ENCODE measurements around the gene MRPL51. TPM values are rescaled to one million over a fixed set of nuclear protein-coding genes. Genes with fewer than 3 reads are reported as not detected.

MRPL51 gene
- total and polyA plus RNA-seq, 2 of the 8 experiments (the other 6 are each of a cell fraction or from before 2014, with no cell fraction given) = 119 to 331 TPM

GRCh38 chr12:6452944-6453630, 40.0 kb downstream of the MRPL51 start:
- Histone ChIP-seq H4K8ac (ENCODE audit: extremely low read depth, insufficient read depth, low read length) (peak overlapping the region; percentile 59; the same call in 1 of the 2 replicates), H3K14ac (ENCODE audit: insufficient read length) (no peak overlapping the region), H3K27me3 (replicated peaks in 1 of 4; ENCODE audit: control insufficient read depth in 3 of 4, extremely low read depth in 1 of 4, insufficient read depth in 3 of 4, low read length in 3 of 4) (no peaks in the 10 kb centered on the region), H3K79me1 (ENCODE audit: low read depth, low read length) (no peaks in the 10 kb centered on the region), H2BK15ac (ENCODE audit: low read length) (no peak overlapping the region; the same call in 1 of the 2 replicates), H2BK120ac (replicated peaks; ENCODE audit: low read depth, low read length) (no peak overlapping the region), H2AFZ (ENCODE audit: low read length) (no peak overlapping the region), H2BK12ac (ENCODE audit: low read depth, low read length) (peak overlapping the region; percentile 95; the same call in 1 of the 2 replicates), H3K4ac (replicated peaks; ENCODE audit: insufficient read length, low read depth, low read length) (peak overlapping the region; percentile 47), H3K4me3 (ENCODE audit: extremely low read depth in 1 of 4, insufficient read depth in 2 of 4, low read depth in 3 of 4, low read length in 4 of 4) (peak overlapping the region in 1 of 4 experiments; percentile 42; a peak in 2 of 8 replicates), H3K36me3 (ENCODE audit: control insufficient read depth in 2 of 4, insufficient read depth in 4 of 4, low read length in 3 of 4) (no peaks in the 10 kb centered on the region), H3K9me3 (ENCODE audit: insufficient read depth in 2 of 2, low read depth in 1 of 2, low read length in 1 of 2) (no peaks in the 10 kb centered on the region), H4K20me1 (replicated peaks in 1 of 2; ENCODE audit: control insufficient read depth in 1 of 2, insufficient read depth in 2 of 2, low read length in 2 of 2) (no peaks in the 10 kb centered on the region), H3K23me2 (ENCODE audit: low read depth, low read length) (no peaks in the 10 kb centered on the region; the same call in 1 of the 2 replicates), H3K27ac (ENCODE audit: low read depth, low read length) (no peak overlapping the region; the same call in 1 of the 2 replicates), H4K91ac (replicated peaks; ENCODE audit: insufficient read length, low read length) (peak overlapping the region; percentile 96), H3K79me2 (ENCODE audit: control insufficient read depth in 1 of 2, insufficient read depth in 2 of 2, low read length in 2 of 2) (no peaks in the 10 kb centered on the region), H3K4me2 (ENCODE audit: insufficient read depth in 1 of 2, low read depth in 2 of 2, low read length in 2 of 2) (peak overlapping the region; percentile 62 to 67; a peak in 1 of 4 replicates), H2BK20ac (ENCODE audit: low read length) (0 out of 2 replicates have a peak overlapping the region, but pooled peaks have one; percentile 48), H2AK5ac (ENCODE audit: low read depth, low read length) (peak overlapping the region; percentile 7; the same call in 1 of the 2 replicates), H3K56ac (replicated peaks; ENCODE audit: insufficient read length, low read depth, low read length) (peak overlapping the region; percentile 10), H3K4me1 (replicated peaks in 1 of 4; ENCODE audit: control insufficient read depth in 3 of 4, insufficient read depth in 4 of 4, low read length in 3 of 4) (peaks cover 23 to 36% (median 31%) of the 10 kb centered on the region in 4 experiments), H3K23ac (ENCODE audit: insufficient read length) (no peak overlapping the region), H2BK5ac (ENCODE audit: low read depth, low read length) (peak overlapping the region; percentile 88; the same call in 1 of the 2 replicates), H3K18ac (ENCODE audit: extremely low read depth, low read length) (no peak overlapping the region; the same call in 1 of the 2 replicates), H4K5ac (ENCODE audit: insufficient read length, low read depth, low read length) (no peak overlapping the region), H3K9ac (replicated peaks in 1 of 4; ENCODE audit: extremely low read depth in 1 of 4, low read depth in 3 of 4, low read length in 3 of 4) (no peak overlapping the region)
- DNase-seq (ENCODE audit: low read depth in 1 of 2, low spot score in 2 of 2) = no peak
- FAIRE-seq = no peak
- CTCF ChIA-PET (ENCODE audit: partially characterized antibody) = interaction anchor here (0.5 to 4.4 kb wide), 7 partner anchors 7 to 241 kb away, joined by 3 to 36 read pairs (median 4); no protein-coding TSS in a partner anchor
- WGBS, 2 experiments (ENCODE audit: extremely low coverage in 1 of 2, insufficient coverage in 1 of 2, insufficient read length in 1 of 2, insufficient replicate concordance in 2 of 2, low coverage in 1 of 2, low lambda C conversion rate in 2 of 2, missing lambda C conversion rate in 1 of 2) = 91% methylated on average over 17 of the region's 17 CpGs; no CpG with 5 or more reads in 1 of the 2 experiments
- POLR2A ChIA-PET (ENCODE audit: partially characterized antibody) = interaction anchor here (1.1 to 4.9 kb wide), 8 partner anchors 9 to 130 kb away, joined by 3 to 41 read pairs (median 22); partner anchors contain the start of genes CD27, GAPDH, SCNN1A and VAMP1
- TF ChIP-seq CEBPB (IDR thresholded peaks at IDR 0.05; ENCODE audit: low read depth, low read length) (no peak), RBBP5 (IDR thresholded peaks at IDR 0.05; ENCODE audit: borderline replicate concordance, low read depth, low read length) (no peak), PHF8 (conservative IDR thresholded peaks at IDR 0.05; ENCODE audit: low read depth, low read length) (no peak), CTCF (IDR thresholded peaks at IDR 0.05; ENCODE audit: control extremely low read depth in 1 of 3, insufficient read depth in 1 of 3, low read depth in 1 of 3, low read length in 3 of 3) (no peak), SP4 (IDR thresholded peaks at IDR 0.05; ENCODE audit: low read length) (no peak), ZNF274 (IDR thresholded peaks at IDR 0.05; ENCODE audit: borderline replicate concordance, extremely low read depth, low read length) (no peak), FOSL1 (IDR thresholded peaks at IDR 0.05; ENCODE audit: insufficient read depth, low read depth, low read length) (no peak), MAX (IDR thresholded peaks at IDR 0.05) (no peak), POLR2AphosphoS5 (IDR thresholded peaks at IDR 0.05; ENCODE audit: low read depth, low read length) (no peak)

All from H1 (cell line).